GM19324 (cell line): ENCODE data around the gene FOXP1.

ENCODE experiments used
- ATAC-seq: cut with Tn5 transposase; IDR thresholded peaks from one replicate; pipeline ENCODE4 v1.9.1; 2021; ENCODE audit warnings: mild to moderate bottlenecking, moderate library complexity; ENCODE audit not compliant: unreplicated experiment, low FRiP score

Gene FOXP1

GRCh38 chr3:71388535-71389120 is 194.9 kb downstream of the FOXP1 start:
- no peak for ATAC-seq

- ATAC-seq = no peak
Observed at GRCh38 chr3:71387586-71387985, 195.9 kb downstream of the FOXP1 start.

GRCh38 chr3:71384837-71385716 is 198.5 kb downstream of the FOXP1 start:
- ATAC-seq = no peak

GRCh38 chr3:71384388-71384787 is 199.1 kb downstream of the FOXP1 start:
- no peak for ATAC-seq

- ATAC-seq = no peak
Observed at GRCh38 chr3:71380096-71380495, 203.4 kb downstream of the FOXP1 start.

- ATAC-seq = no peak
Observed at GRCh38 chr3:71378509-71378908, 205.0 kb downstream of the FOXP1 start.

- ATAC-seq = no peak
Observed at GRCh38 chr3:71376911-71377310, 206.6 kb downstream of the FOXP1 start.

- ATAC-seq = no peak
Observed at GRCh38 chr3:71376503-71376902, 207.0 kb downstream of the FOXP1 start.

- no peak for ATAC-seq
Observed at GRCh38 chr3:71374582-71374981, 208.9 kb downstream of the FOXP1 start.

GRCh38 chr3:71372911-71373637 is 210.5 kb downstream of the FOXP1 start:
- ATAC-seq = no peak

GRCh38 chr3:71372241-71372768 is 211.2 kb downstream of the FOXP1 start:
- ATAC-seq = no peak

GRCh38 chr3:71371282-71371681 is 212.2 kb downstream of the FOXP1 start:
- ATAC-seq = no peak

GRCh38 chr3:71370467-71370866 is 213.1 kb downstream of the FOXP1 start:
- ATAC-seq = no peak

GRCh38 chr3:71369701-71370391 is 213.7 kb downstream of the FOXP1 start:
- ATAC-seq = no peak

- ATAC-seq = no peak
Observed at GRCh38 chr3:71366988-71367604, 216.4 kb downstream of the FOXP1 start.

- ATAC-seq = no peak
Observed at GRCh38 chr3:71361334-71361890, 222.1 kb downstream of the FOXP1 start.

GRCh38 chr3:71360764-71361163 is 222.8 kb downstream of the FOXP1 start:
- peak; percentile 84 for ATAC-seq

- ATAC-seq = peak; percentile 41
Observed at GRCh38 chr3:71360180-71360579, 223.3 kb downstream of the FOXP1 start.

- no peak for ATAC-seq
Observed at GRCh38 chr3:71358243-71358642, 225.3 kb downstream of the FOXP1 start.

- ATAC-seq = no peak
Observed at GRCh38 chr3:71356265-71356664, 227.3 kb downstream of the FOXP1 start.
